ENCODE results near the gene OSGIN1. TPM values are rescaled to one million over a fixed set of nuclear protein-coding genes. Genes with fewer than 3 reads are reported as not detected.

The OSGIN1 gene
- total RNA-seq, 1 donor from 2014 or later: 1.1 TPM

DNA sequence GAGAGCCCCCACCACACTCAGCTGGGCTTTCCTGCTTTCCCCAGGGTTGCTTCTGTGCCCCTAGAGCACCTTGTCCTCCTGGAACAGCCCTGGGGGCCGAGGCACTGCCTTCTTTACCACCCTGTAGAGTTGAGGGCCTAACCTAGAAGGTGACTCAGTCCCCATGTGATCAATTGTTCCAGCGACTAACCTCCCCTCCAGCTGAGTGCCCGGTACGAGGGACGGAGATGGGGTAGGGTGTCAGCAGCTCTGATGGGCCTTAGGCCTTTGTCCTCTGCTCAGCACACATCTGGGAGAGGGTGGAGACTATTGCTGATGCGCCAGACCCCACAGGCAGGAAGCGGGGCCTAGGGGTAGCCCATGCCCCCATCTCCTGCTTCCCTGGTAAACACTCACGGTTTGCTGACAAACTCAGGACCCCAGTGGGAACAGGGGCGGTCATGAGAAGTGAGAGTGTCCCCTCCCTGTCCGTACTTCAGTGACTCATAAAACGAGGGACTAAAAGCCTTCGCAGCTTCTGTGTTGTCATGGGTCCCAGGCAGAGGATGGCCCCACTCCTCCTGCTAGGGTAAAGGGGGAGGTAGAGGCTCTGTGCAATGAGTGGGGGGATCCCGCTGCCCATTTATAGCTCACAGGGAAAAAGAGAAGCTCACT, 48.1 kb downstream of the OSGIN1 start:
- DNase-seq (ENCODE audit: low read depth): no peak
- Histone ChIP-seq H3K36me3 (ENCODE audit: control insufficient read depth, insufficient read depth, low read length) (no peaks in the 10 kb centered on the region), H3K27me3 (ENCODE audit: control insufficient read depth, insufficient read depth, low read length) (peaks cover 11% of the 10 kb centered on the region), H3K4me3 (ENCODE audit: low read depth, low read length) (no peak overlapping the region)
- no peak for FAIRE-seq
- no peak for TF ChIP-seq CTCF (IDR thresholded peaks at IDR 0.05; ENCODE audit: insufficient read depth, low read length, severe bottlenecking)

DNA sequence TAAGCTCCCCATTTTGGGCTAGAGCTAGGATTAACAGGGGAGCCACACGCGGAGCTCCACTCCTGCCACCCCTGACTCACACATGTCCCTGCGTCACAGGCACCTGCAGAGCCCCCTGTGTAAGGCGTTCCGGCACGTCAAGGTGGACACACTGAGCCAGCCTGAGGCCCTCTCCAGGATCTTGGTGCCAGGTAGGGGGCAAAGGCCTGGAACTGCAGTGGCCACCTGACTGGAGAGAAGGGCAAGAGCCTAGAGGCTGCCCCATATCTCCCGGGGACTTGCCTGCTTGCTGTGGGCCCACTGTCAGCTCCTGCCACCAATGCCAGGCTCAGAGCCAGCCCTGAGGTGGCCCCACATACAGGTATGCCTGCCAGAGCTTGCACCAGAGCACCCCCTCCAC, 48.7 kb downstream of the OSGIN1 start:
- DNase-seq (ENCODE audit: low read depth) (no peak), FAIRE-seq (no peak)
- Histone ChIP-seq H3K4me3 (ENCODE audit: low read depth, low read length) (no peak overlapping the region), H3K36me3 (ENCODE audit: control insufficient read depth, insufficient read depth, low read length) (no peaks in the 10 kb centered on the region), H3K27me3 (ENCODE audit: control insufficient read depth, insufficient read depth, low read length) (peaks cover 11% of the 10 kb centered on the region)
- TF ChIP-seq CTCF (IDR thresholded peaks at IDR 0.05; ENCODE audit: insufficient read depth, low read length, severe bottlenecking): no peak

DNA sequence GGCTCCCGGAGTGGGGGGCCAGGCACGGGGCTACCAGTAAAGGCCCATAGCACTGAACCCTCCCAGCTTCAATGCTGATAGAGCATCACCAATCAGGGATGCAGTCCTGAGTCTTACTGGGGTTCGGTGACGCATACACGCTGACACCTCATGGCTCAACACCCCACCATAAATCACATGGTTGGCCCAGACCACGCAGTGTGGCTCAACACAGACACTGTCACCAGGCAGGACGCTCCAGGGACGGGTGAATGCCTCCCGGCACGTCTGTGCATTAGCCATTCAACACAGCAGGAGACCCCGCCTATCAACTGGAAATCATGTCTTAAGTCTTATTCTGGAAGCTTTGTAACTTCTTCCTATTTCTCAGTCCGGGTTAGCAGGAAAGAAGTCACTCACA, 50.0 kb downstream of the OSGIN1 start:
- TF ChIP-seq CTCF (IDR thresholded peaks at IDR 0.05; ENCODE audit: insufficient read depth, low read length, severe bottlenecking): no peak
- peaks cover 11% of the 10 kb centered on the region for H3K27me3 ChIP-seq (ENCODE audit: control insufficient read depth, insufficient read depth, low read length)
- no peaks in the 10 kb centered on the region for H3K36me3 ChIP-seq (ENCODE audit: control insufficient read depth, insufficient read depth, low read length)
- no peak for FAIRE-seq
- no peak overlapping the region for H3K4me3 ChIP-seq (ENCODE audit: low read depth, low read length)
- DNase-seq (ENCODE audit: low read depth): no peak

GRCh38 chr16:84004442-84004841, 51.4 kb downstream of the OSGIN1 start:
- no peak for TF ChIP-seq CTCF (IDR thresholded peaks at IDR 0.05; ENCODE audit: insufficient read depth, low read length, severe bottlenecking)
- H3K36me3 ChIP-seq (ENCODE audit: control insufficient read depth, insufficient read depth, low read length): no peaks in the 10 kb centered on the region
- peaks cover 11% of the 10 kb centered on the region for H3K27me3 ChIP-seq (ENCODE audit: control insufficient read depth, insufficient read depth, low read length)
- no peak for DNase-seq (ENCODE audit: low read depth)
- no peak overlapping the region for H3K4me3 ChIP-seq (ENCODE audit: low read depth, low read length)
- no peak for FAIRE-seq

DNA sequence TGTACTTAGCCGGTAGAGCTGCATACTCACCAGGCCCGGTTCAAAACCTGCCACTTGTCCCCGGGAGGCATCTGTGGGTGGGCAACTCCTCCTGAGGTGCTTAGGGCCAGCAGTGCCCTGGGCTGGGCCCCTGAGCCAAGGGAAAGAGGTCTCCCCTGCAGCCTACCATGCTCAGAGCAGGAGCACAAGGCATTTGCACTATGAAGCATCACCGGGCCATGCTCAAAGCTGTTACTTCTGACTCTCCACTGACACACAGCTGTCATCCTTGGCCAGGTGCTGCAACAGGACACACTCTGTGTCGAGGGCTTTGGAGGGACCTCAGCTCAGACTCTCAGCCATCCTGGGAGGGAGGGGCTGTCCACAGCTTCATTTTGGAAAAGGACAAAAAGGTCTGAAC, 52.4 kb downstream of the OSGIN1 start:
- DNase-seq (ENCODE audit: low read depth) (no peak), FAIRE-seq (no peak)
- H3K27me3 ChIP-seq (ENCODE audit: control insufficient read depth, insufficient read depth, low read length): peaks cover 11% of the 10 kb centered on the region
- no peaks in the 10 kb centered on the region for H3K36me3 ChIP-seq (ENCODE audit: control insufficient read depth, insufficient read depth, low read length)
- no peak overlapping the region for H3K4me3 ChIP-seq (ENCODE audit: low read depth, low read length)
- no peak for TF ChIP-seq CTCF (IDR thresholded peaks at IDR 0.05; ENCODE audit: insufficient read depth, low read length, severe bottlenecking)

- Histone ChIP-seq H3K4me3 (ENCODE audit: low read depth, low read length) (no peak overlapping the region), H3K36me3 (ENCODE audit: control insufficient read depth, insufficient read depth, low read length) (no peaks in the 10 kb centered on the region), H3K27me3 (ENCODE audit: control insufficient read depth, insufficient read depth, low read length) (peaks cover 9% of the 10 kb centered on the region)
- no peak for DNase-seq (ENCODE audit: low read depth)
- no peak for TF ChIP-seq CTCF (IDR thresholded peaks at IDR 0.05; ENCODE audit: insufficient read depth, low read length, severe bottlenecking)
- no peak for FAIRE-seq
Observed at GRCh38 chr16:84007520-84007919, 54.5 kb downstream of the OSGIN1 start.

Data from bronchial epithelial cell (primary cell).